ENCODE results near the gene MTHFD1L. TPM values are rescaled to one million over a fixed set of nuclear protein-coding genes. Genes with fewer than 3 reads are reported as not detected.

MTHFD1L gene
- total and polyA plus RNA-seq, 2 donors (not counting 3 experiments of a cell fraction or from before 2014, with no cell fraction given) = 40.2 to 120 TPM

DNA sequence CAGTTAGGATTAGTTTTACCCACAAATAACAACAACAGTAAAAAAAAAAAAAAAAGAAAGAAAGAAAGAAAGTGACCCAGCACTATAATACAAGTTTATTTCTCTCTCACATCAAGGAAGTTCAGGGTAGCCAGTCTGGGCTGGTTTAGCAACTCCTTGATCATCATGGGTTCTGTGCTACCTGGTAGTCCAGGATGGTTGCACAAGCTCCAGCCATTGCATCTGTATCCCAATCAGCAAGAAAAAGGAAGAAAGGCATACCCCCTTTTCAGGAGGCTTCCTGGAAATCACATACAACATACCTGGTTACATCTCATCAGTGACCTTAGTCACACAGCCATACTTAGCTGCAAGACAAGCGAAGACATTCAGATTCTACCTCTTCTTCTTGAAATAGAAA lies 128.5 kb downstream of the MTHFD1L start:
- H4K20me1 ChIP-seq (replicated peaks; ENCODE audit: control insufficient read depth, extremely low read depth, insufficient read depth, low read length) = no peaks in the 10 kb centered on the region
- H3K9me3 ChIP-seq (replicated peaks; ENCODE audit: control insufficient read depth, insufficient read depth, low read length) = no peaks in the 10 kb centered on the region
- DNase-seq (ENCODE audit: low read depth, low spot score) (no peak), FAIRE-seq (no peak)
- no peaks in the 10 kb centered on the region for H3K9me1 ChIP-seq (replicated peaks; ENCODE audit: control insufficient read depth, extremely low read depth, insufficient read depth, low read length)
- no peak overlapping the region for H2AFZ ChIP-seq (ENCODE audit: low read depth, low read length)
- TF ChIP-seq POLR2A (IDR thresholded peaks at IDR 0.05; ENCODE audit: low read depth, low read length) (no peak), EZH2 (IDR thresholded peaks at IDR 0.05; ENCODE audit: borderline replicate concordance, low read depth, low read length, severe bottlenecking) (no peak), JUN (IDR thresholded peaks at IDR 0.05; ENCODE audit: borderline replicate concordance, insufficient read depth, insufficient read length, low read depth) (no peak), MYC (IDR thresholded peaks at IDR 0.05; ENCODE audit: low read depth, low read length) (no peak)
- TF ChIP-seq, protein P1, sequence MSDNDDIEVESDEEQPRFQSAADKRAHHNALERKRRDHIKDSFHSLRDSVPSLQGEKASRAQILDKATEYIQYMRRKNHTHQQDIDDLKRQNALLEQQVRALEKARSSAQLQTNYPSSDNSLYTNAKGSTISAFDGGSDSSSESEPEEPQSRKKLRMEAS (IDR thresholded peaks at IDR 0.05; ENCODE audit: insufficient read depth, insufficient read length) = no peak
- H3K27me3 ChIP-seq (ENCODE audit: control insufficient read depth in 2 of 2, insufficient read depth in 2 of 2, low read length in 2 of 2) = no peaks in the 10 kb centered on the region
- ChIA-PET POLR2A (no interaction called here), CTCF (interaction anchor here (0.9 kb wide), 1 partner anchor 20 kb away, joined by 3 read pairs; no protein-coding TSS in a partner anchor)
- dilution Hi-C loops (cut with MboI; ENCODE audit: extremely low pct_ligation_motif_present, low sequenced_read_pairs) (no loop called here), intact Hi-C loops (cut with micrococcal nuclease) (no loop called here)
- peaks cover 0 to 2% of the 10 kb centered on the region in 2 experiments for H3K36me3 ChIP-seq (ENCODE audit: control insufficient read depth in 2 of 2, extremely low read depth in 1 of 2, insufficient read depth in 2 of 2, low read length in 2 of 2)
- no peak overlapping the region for H3K4me3 ChIP-seq (replicated peaks in 1 of 3; ENCODE audit: insufficient read depth in 1 of 3, low read depth in 1 of 3, low read length in 3 of 3)
- H3K4me1 ChIP-seq (ENCODE audit: control insufficient read depth, extremely low read depth, insufficient read depth, low read length) = peaks cover under 1% of the 10 kb centered on the region
- no peak overlapping the region for H3K27ac ChIP-seq (ENCODE audit: insufficient read depth, low read depth, low read length)
- no TSS peak for BruUV-seq (replicated peaks)
- H3K9ac ChIP-seq (replicated peaks; ENCODE audit: extremely low read depth, insufficient read depth, low read length) = no peak overlapping the region
- H3K79me2 ChIP-seq (ENCODE audit: control insufficient read depth, insufficient read depth, low read length) = no peaks in the 10 kb centered on the region
- H3K4me2 ChIP-seq (ENCODE audit: insufficient read depth, low read length) = no peak overlapping the region

DNA sequence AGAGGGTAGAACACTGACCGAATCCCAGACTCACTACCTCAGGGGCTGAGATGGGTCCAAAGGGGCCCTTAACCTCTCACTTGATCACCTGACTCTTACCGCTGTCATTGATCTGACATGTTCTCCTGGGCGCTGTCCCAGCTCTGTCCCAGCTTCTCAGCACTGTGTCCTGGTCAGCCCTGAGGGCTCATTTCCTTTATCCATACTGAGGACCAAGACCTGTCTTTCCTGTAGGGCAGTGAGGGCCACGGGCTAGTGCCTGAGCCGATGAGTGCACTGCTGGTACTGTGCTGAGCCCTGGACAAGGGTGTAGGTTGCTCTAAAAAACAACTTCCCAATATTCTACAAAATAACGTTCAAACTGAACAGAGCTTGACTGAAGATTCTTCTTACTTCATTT lies 131.5 kb downstream of the MTHFD1L start:
- ChIA-PET CTCF (no interaction called here), POLR2A (no interaction called here)
- TF ChIP-seq GATA2 (IDR thresholded peaks at IDR 0.05; ENCODE audit: insufficient read depth, insufficient read length, low read depth, low read length) (no peak), POLR2AphosphoS5 (IDR thresholded peaks at IDR 0.05; ENCODE audit: insufficient read depth, low read depth, low read length) (no peak), EZH2 (IDR thresholded peaks at IDR 0.05; ENCODE audit: borderline replicate concordance, low read depth, low read length, severe bottlenecking) (no peak), POLR2A (IDR thresholded peaks at IDR 0.05; ENCODE audit: low read depth, low read length) (no peak), MYC (IDR thresholded peaks at IDR 0.05; ENCODE audit: low read depth, low read length) (no peak), JUN (IDR thresholded peaks at IDR 0.05; ENCODE audit: borderline replicate concordance, insufficient read depth, insufficient read length, low read depth) (no peak), FOS (IDR thresholded peaks at IDR 0.05; ENCODE audit: borderline replicate concordance, insufficient read depth, low read length) (no peak)
- TF ChIP-seq, protein P1 (IDR thresholded peaks at IDR 0.05; ENCODE audit: insufficient read depth, insufficient read length) = no peak
- TF ChIP-seq, protein P2, sequence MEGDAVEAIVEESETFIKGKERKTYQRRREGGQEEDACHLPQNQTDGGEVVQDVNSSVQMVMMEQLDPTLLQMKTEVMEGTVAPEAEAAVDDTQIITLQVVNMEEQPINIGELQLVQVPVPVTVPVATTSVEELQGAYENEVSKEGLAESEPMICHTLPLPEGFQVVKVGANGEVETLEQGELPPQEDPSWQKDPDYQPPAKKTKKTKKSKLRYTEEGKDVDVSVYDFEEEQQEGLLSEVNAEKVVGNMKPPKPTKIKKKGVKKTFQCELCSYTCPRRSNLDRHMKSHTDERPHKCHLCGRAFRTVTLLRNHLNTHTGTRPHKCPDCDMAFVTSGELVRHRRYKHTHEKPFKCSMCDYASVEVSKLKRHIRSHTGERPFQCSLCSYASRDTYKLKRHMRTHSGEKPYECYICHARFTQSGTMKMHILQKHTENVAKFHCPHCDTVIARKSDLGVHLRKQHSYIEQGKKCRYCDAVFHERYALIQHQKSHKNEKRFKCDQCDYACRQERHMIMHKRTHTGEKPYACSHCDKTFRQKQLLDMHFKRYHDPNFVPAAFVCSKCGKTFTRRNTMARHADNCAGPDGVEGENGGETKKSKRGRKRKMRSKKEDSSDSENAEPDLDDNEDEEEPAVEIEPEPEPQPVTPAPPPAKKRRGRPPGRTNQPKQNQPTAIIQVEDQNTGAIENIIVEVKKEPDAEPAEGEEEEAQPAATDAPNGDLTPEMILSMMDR (IDR thresholded peaks at IDR 0.05; ENCODE audit: extremely low read depth in 1 of 2, insufficient read depth in 1 of 2, low read depth in 1 of 2, low read length in 2 of 2) = no peak
- Histone ChIP-seq H2AFZ (ENCODE audit: low read depth, low read length) (no peak overlapping the region), H3K9ac (replicated peaks; ENCODE audit: extremely low read depth, insufficient read depth, low read length) (no peak overlapping the region), H3K27me3 (ENCODE audit: control insufficient read depth in 2 of 2, insufficient read depth in 2 of 2, low read length in 2 of 2) (no peaks in the 10 kb centered on the region), H3K36me3 (ENCODE audit: control insufficient read depth in 2 of 2, extremely low read depth in 1 of 2, insufficient read depth in 2 of 2, low read length in 2 of 2) (peaks cover 0 to 2% of the 10 kb centered on the region in 2 experiments), H3K4me3 (replicated peaks in 1 of 3; ENCODE audit: insufficient read depth in 1 of 3, low read depth in 1 of 3, low read length in 3 of 3) (no peak overlapping the region), H3K9me1 (replicated peaks; ENCODE audit: control insufficient read depth, extremely low read depth, insufficient read depth, low read length) (no peaks in the 10 kb centered on the region), H3K4me2 (ENCODE audit: insufficient read depth, low read length) (no peak overlapping the region), H4K20me1 (replicated peaks; ENCODE audit: control insufficient read depth, extremely low read depth, insufficient read depth, low read length) (no peaks in the 10 kb centered on the region), H3K4me1 (ENCODE audit: control insufficient read depth, extremely low read depth, insufficient read depth, low read length) (peaks cover 6% of the 10 kb centered on the region), H3K9me3 (replicated peaks; ENCODE audit: control insufficient read depth, insufficient read depth, low read length) (no peaks in the 10 kb centered on the region), H3K27ac (ENCODE audit: insufficient read depth, low read depth, low read length) (no peak overlapping the region), H3K79me2 (ENCODE audit: control insufficient read depth, insufficient read depth, low read length) (no peaks in the 10 kb centered on the region)
- no TSS peak for BruUV-seq (replicated peaks)
- FAIRE-seq (no peak), DNase-seq (ENCODE audit: low read depth, low spot score) (no peak)
- intact Hi-C loops (cut with micrococcal nuclease) (no loop called here), dilution Hi-C loops (cut with MboI; ENCODE audit: extremely low pct_ligation_motif_present, low sequenced_read_pairs) (no loop called here)
